Vagina (tissue), 2 donors: ENCODE data around the gene KCNH5. TPM values are rescaled to one million over a fixed set of nuclear protein-coding genes. Genes with fewer than 3 reads are reported as not detected.

Experiments
- DNase-seq, 2 donors: peaks; one replicate each; pipeline ENCODE4 v3.0.0-alpha.2; 2017; ENCODE audit errors: extremely low spot score in 2 of 2
- H3K27ac ChIP-seq: fragments of 200-600 bp; sonication (generic); one replicate; pipeline ENCODE4 v1.5.1; 2019
- H3K27me3 ChIP-seq: fragments of 200-600 bp; sonication (generic); one replicate; pipeline ENCODE4 v1.5.1; 2019
- H3K36me3 ChIP-seq, 2 donors: fragments of 200-600 bp; sonication (generic); one replicate each; pipeline ENCODE4 v1.5.1; 2017 to 2019
- H3K4me1 ChIP-seq: fragments of 200-600 bp; sonication (generic); one replicate; pipeline ENCODE4 v1.5.1; 2019
- H3K4me3 ChIP-seq, 2 donors: fragments of 200-600 bp; sonication (generic); 1 replicate in 1 of 2; 2 replicates in 1 of 2; pipeline ENCODE4 v1.5.1; 2016 to 2019
- H3K9me3 ChIP-seq: fragments of 200-600 bp; sonication (generic); one replicate; pipeline ENCODE4 v1.5.1; 2019
- CTCF ChIP-seq, 3 experiments: fragments of 450-650 bp in 2 of 3; fragments of 200-600 bp in 1 of 3; sonication (generic) in 1 of 3; IDR thresholded peaks; one replicate each; pipeline ENCODE4 v1.5.1; 2017 to 2019; ENCODE audit warnings: antibody characterized with exemption in 3 of 3, mild to moderate bottlenecking in 2 of 3, moderate library complexity in 2 of 3
- POLR2A ChIP-seq, 2 donors: fragments of 450-650 bp; IDR thresholded peaks; one replicate each; pipeline ENCODE4 v1.6.1; 2017; ENCODE audit warnings: antibody characterized with exemption in 2 of 2, mild to moderate bottlenecking in 2 of 2, moderate library complexity in 2 of 2
- POLR2AphosphoS5 ChIP-seq, 2 donors: sonication (generic); formaldehyde crosslinking; IDR thresholded peaks; one replicate each; pipeline ENCODE4 v1.9.0; 2017; ENCODE audit warnings: antibody characterized with exemption in 2 of 2, mild to moderate bottlenecking in 2 of 2, low read depth in 1 of 2; ENCODE audit not compliant: insufficient read depth in 1 of 2
- intact Hi-C: fragments of 100-400 bp; cut with DNase I; formaldehyde crosslinking; loops from one replicate; pipeline ENCODE4 v1.15.1; 2023
- total RNA-seq: library from RNA; depleted of rRNA; stranded (reverse); fragments of >200 nt; gene quantifications from one replicate; pipeline ENCODE4 v1.2.3, GENCODE V29; 2016

The KCNH5 gene
- total RNA-seq, 1 donor from 2014 or later, result 0.49 TPM

- Histone ChIP-seq H3K27ac (no peak overlapping the region), H3K27me3 (no peaks in the 10 kb centered on the region), H3K36me3 (no peaks in the 10 kb centered on the region), H3K4me3 (peak overlapping the region; percentile 33 to 46), H3K9me3 (no peaks in the 10 kb centered on the region), H3K4me1 (peaks cover 9% of the 10 kb centered on the region)
- no peak for DNase-seq
- no peak for TF ChIP-seq POLR2A (IDR thresholded peaks at IDR 0.05)
- TF ChIP-seq CTCF (IDR thresholded peaks at IDR 0.05), result no peak
- no peak for TF ChIP-seq POLR2AphosphoS5 (IDR thresholded peaks at IDR 0.05; ENCODE audit: insufficient read depth in 1 of 2, low read depth in 1 of 2)
- intact Hi-C loops, result no loop called here
These were observed 508 bp upstream of the KCNH5 start for GRCh38 chr14:63045612-63046320.

- peaks cover 1% of the 10 kb centered on the region for H3K4me1 ChIP-seq
- no peaks in the 10 kb centered on the region for H3K36me3 ChIP-seq
- TF ChIP-seq CTCF (IDR thresholded peaks at IDR 0.05) (no peak), POLR2A (IDR thresholded peaks at IDR 0.05) (no peak), POLR2AphosphoS5 (IDR thresholded peaks at IDR 0.05; ENCODE audit: insufficient read depth in 1 of 2, low read depth in 1 of 2) (no peak)
- no peaks in the 10 kb centered on the region for H3K27me3 ChIP-seq
- no peaks in the 10 kb centered on the region for H3K9me3 ChIP-seq
- no peak for DNase-seq
- intact Hi-C loops, result no loop called here
- H3K4me3 ChIP-seq, result no peak overlapping the region
- H3K27ac ChIP-seq, result no peak overlapping the region
These were observed 5.4 kb downstream of the KCNH5 start for GRCh38 chr14:63039866-63040265.

GRCh38 chr14:63032641-63033040 is 12.6 kb downstream of the KCNH5 start:
- Histone ChIP-seq H3K27me3 (no peaks in the 10 kb centered on the region), H3K36me3 (no peaks in the 10 kb centered on the region), H3K4me3 (no peak overlapping the region), H3K27ac (no peak overlapping the region), H3K4me1 (no peaks in the 10 kb centered on the region), H3K9me3 (no peaks in the 10 kb centered on the region)
- intact Hi-C loops, result no loop called here
- TF ChIP-seq POLR2A (IDR thresholded peaks at IDR 0.05) (no peak), POLR2AphosphoS5 (IDR thresholded peaks at IDR 0.05; ENCODE audit: insufficient read depth in 1 of 2, low read depth in 1 of 2) (no peak), CTCF (IDR thresholded peaks at IDR 0.05) (no peak)
- no peak for DNase-seq

GRCh38 chr14:63032076-63032475 is 13.2 kb downstream of the KCNH5 start:
- no peaks in the 10 kb centered on the region for H3K9me3 ChIP-seq
- no peak for DNase-seq
- H3K27ac ChIP-seq, result no peak overlapping the region
- no peaks in the 10 kb centered on the region for H3K4me1 ChIP-seq
- intact Hi-C loops, result no loop called here
- no peaks in the 10 kb centered on the region for H3K36me3 ChIP-seq
- H3K4me3 ChIP-seq, result no peak overlapping the region
- H3K27me3 ChIP-seq, result no peaks in the 10 kb centered on the region
- TF ChIP-seq POLR2A (IDR thresholded peaks at IDR 0.05) (no peak), CTCF (IDR thresholded peaks at IDR 0.05) (no peak), POLR2AphosphoS5 (IDR thresholded peaks at IDR 0.05; ENCODE audit: insufficient read depth in 1 of 2, low read depth in 1 of 2) (no peak)

- Histone ChIP-seq H3K4me3 (no peak overlapping the region), H3K27ac (no peak overlapping the region), H3K4me1 (no peaks in the 10 kb centered on the region), H3K27me3 (no peaks in the 10 kb centered on the region), H3K36me3 (no peaks in the 10 kb centered on the region), H3K9me3 (no peaks in the 10 kb centered on the region)
- intact Hi-C loops, result no loop called here
- TF ChIP-seq CTCF (IDR thresholded peaks at IDR 0.05) (no peak), POLR2A (IDR thresholded peaks at IDR 0.05) (no peak), POLR2AphosphoS5 (IDR thresholded peaks at IDR 0.05; ENCODE audit: insufficient read depth in 1 of 2, low read depth in 1 of 2) (no peak)
- DNase-seq, result no peak
These were observed 15.1 kb downstream of the KCNH5 start for GRCh38 chr14:63030113-63030512.
